NCI-H146 treated with DMSO at 0.1 percent for 48 hours (cell line): ENCODE measurements around the gene CYTH2.
"Not testable (repeated sequence)": the region's sequence is repeated elsewhere in the genome, so short reads cannot be mapped to it uniquely, and the experiment has no call there.

Experiments used
- DNase-seq: peaks from one replicate; lab custom pipeline; 2025; ENCODE audit not compliant: unreplicated experiment; lab: John Stamatoyannopoulos, UW

CYTH2 gene

GRCh38 chr19:48477067-48477685, 8.0 kb downstream of the CYTH2 start:
- DNase-seq: no peak

- DNase-seq: no peak
Measured at GRCh38 chr19:48477698-48478338, 8.6 kb downstream of the CYTH2 start.

GRCh38 chr19:48478339-48479256, 9.4 kb downstream of the CYTH2 start:
- no peak for DNase-seq

GRCh38 chr19:48479686-48480085, 10.5 kb downstream of the CYTH2 start:
- DNase-seq: no peak

GRCh38 chr19:48480183-48480557, 11.0 kb downstream of the CYTH2 start:
- no peak for DNase-seq

- no peak for DNase-seq
Measured at GRCh38 chr19:48480558-48481500, 11.7 kb downstream of the CYTH2 start.

GRCh38 chr19:48481846-48482639, 12.9 kb downstream of the CYTH2 start:
- DNase-seq: no peak

GRCh38 chr19:48483301-48483700, 14.1 kb downstream of the CYTH2 start:
- DNase-seq: no peak

GRCh38 chr19:48484247-48484893, 15.2 kb downstream of the CYTH2 start:
- DNase-seq: no peak

GRCh38 chr19:48484931-48485612, 15.9 kb downstream of the CYTH2 start:
- DNase-seq: no peak

- DNase-seq: not testable (repeated sequence)
Measured at GRCh38 chr19:48486706-48487105, 17.5 kb downstream of the CYTH2 start.

GRCh38 chr19:48487544-48487943, 18.4 kb downstream of the CYTH2 start:
- no peak for DNase-seq

GRCh38 chr19:48487948-48488347, 18.8 kb downstream of the CYTH2 start:
- no peak for DNase-seq

- not testable (repeated sequence) for DNase-seq
Measured at GRCh38 chr19:48488478-48488877, 19.3 kb downstream of the CYTH2 start.

- DNase-seq: peak; percentile 29
Measured at GRCh38 chr19:48489608-48490216, 20.5 kb downstream of the CYTH2 start.

- peak; percentile 32 for DNase-seq
Measured at GRCh38 chr19:48490981-48491792, 22.0 kb downstream of the CYTH2 start.

- DNase-seq: no peak
Measured at GRCh38 chr19:48491793-48492123, 22.6 kb downstream of the CYTH2 start.
